ENCODE data around the gene CCDC70.

- TF ChIP-seq POLR2A (IDR thresholded peaks at IDR 0.05; ENCODE audit: extremely low read depth, insufficient read length) (no peak), CTCF (IDR thresholded peaks at IDR 0.05; ENCODE audit: low read depth, low read length) (no peak), MYC (IDR thresholded peaks at IDR 0.05; ENCODE audit: low read depth, low read length) (no peak), MAX (IDR thresholded peaks at IDR 0.05; ENCODE audit: low read depth, low read length) (no peak)
These were observed 27.8 kb upstream of the CCDC70 start for GRCh38 chr13:51833980-51834379.

All from NB4 (cell line).